HCT116 (cell line): ENCODE measurements around the gene DACT3. TPM values are rescaled to one million over a fixed set of nuclear protein-coding genes. Genes with fewer than 3 reads are reported as not detected.

Experiments
- ATAC-seq: fragments of 200-7000 bp; cut with Tn5 transposase; 2 replicates; pipeline ENCODE4 v1.9.1; 2020; ENCODE audit warnings: mild to moderate bottlenecking, moderate library complexity
- BruUV-seq: library from RNA; stranded (reverse); fragments of 400-500 nt; replicated peaks from 2 replicates; lab custom pipeline; 2021; lab: Mats Ljungman, UMichigan
- CTCF ChIA-PET: fragments of 300-600 bp; sonication (Branson Sonifier 250); formaldehyde crosslinking; loops from one replicate; lab custom pipeline; 2021; ENCODE audit warnings: antibody characterized with exemption; lab: Charles Lee
- POLR2A ChIA-PET: fragments of 300-600, 350-600 bp; sonication (Branson Sonifier 250); formaldehyde crosslinking; loops from one replicate; lab custom pipeline; 2021; ENCODE audit warnings: antibody characterized with exemption; lab: Charles Lee
- RAD21 ChIA-PET, 2 experiments: fragments of 300-600 bp; sonication (Branson Sonifier 250); formaldehyde crosslinking; loops; one replicate each; lab custom pipeline; 2023; ENCODE audit warnings: low total read pairs in 2 of 2; ENCODE audit not compliant: uncharacterized antibody in 2 of 2, unreplicated experiment in 2 of 2, low non-redundant PET in 1 of 2; lab: Charles Lee
- DNase-seq: peaks from one replicate; pipeline ENCODE4 v3.0.0-alpha.2; 2010; ENCODE audit warnings: low read depth, low spot score
- H2AFZ ChIP-seq: fragments of 200-600 bp; shearing (Covaris generic), sonication (generic); 2 replicates; pipeline ENCODE4 v1.6.1; 2017; ENCODE audit warnings: low read depth, mixed run types, mixed read lengths, antibody characterized with exemption, low read length; ENCODE audit not compliant: poor library complexity, severe bottlenecking
- H3K27ac ChIP-seq: 2 replicates; pipeline ENCODE4 v1.5.1; 2012; ENCODE audit warnings: low read depth, low read length
- H3K27me3 ChIP-seq: fragments of 200-600 bp; sonication (generic); 2 replicates; pipeline ENCODE4 v1.6.1; 2016; ENCODE audit warnings: mixed run types, low read length, mixed read lengths; ENCODE audit not compliant: insufficient read depth
- H3K36me3 ChIP-seq, 2 experiments: fragments of 200-500 bp in 1 of 2; fragments of 200-600 bp in 1 of 2; sonication (Bioruptor generic) in 1 of 2; sonication (generic) in 1 of 2; 2 replicates each; pipeline versions ENCODE4 v1.5.1 to v1.6.1; 2014 to 2016; ENCODE audit warnings: low read length in 2 of 2, inconsistent platforms in 1 of 2, mixed read lengths in 1 of 2, mixed run types in 1 of 2; ENCODE audit not compliant: insufficient read depth in 2 of 2, control insufficient read depth in 1 of 2
- H3K4me1 ChIP-seq, 2 experiments: fragments of 200-600 bp in 1 of 2; sonication (generic) in 1 of 2; 2 replicates each; pipeline versions ENCODE4 v1.5.1 to v1.6.1; 2012 to 2017; ENCODE audit warnings: low read length in 2 of 2, inconsistent platforms in 1 of 2, mild to moderate bottlenecking in 1 of 2, mixed read lengths in 1 of 2, mixed run types in 1 of 2, moderate library complexity in 1 of 2; ENCODE audit not compliant: insufficient read depth in 2 of 2, control insufficient read depth in 1 of 2
- H3K4me2 ChIP-seq: fragments of 200-600 bp; sonication (generic); 2 replicates; pipeline ENCODE4 v1.6.1; 2017; ENCODE audit warnings: mixed run types, low read length, mixed read lengths
- H3K4me3 ChIP-seq, 2 experiments: fragments of 200-600 bp in 1 of 2; sonication (generic) in 1 of 2; replicated peaks in 1 of 2; 2 replicates each; pipeline ENCODE4 v1.5.1; 2011 to 2016; ENCODE audit warnings: low read length in 2 of 2, control low read depth in 1 of 2, low read depth in 1 of 2, mild to moderate bottlenecking in 1 of 2, mixed read lengths in 1 of 2, mixed run types in 1 of 2
- H3K79me2 ChIP-seq: fragments of 200-600 bp; sonication (generic); 2 replicates; pipeline ENCODE4 v1.6.1; 2017; ENCODE audit warnings: mild to moderate bottlenecking, mixed run types, low read length, moderate library complexity, mixed read lengths; ENCODE audit not compliant: insufficient read depth
- H3K9ac ChIP-seq: fragments of 200-600 bp; sonication (generic); 2 replicates; pipeline ENCODE4 v1.6.1; 2016; ENCODE audit warnings: low read length, mixed read lengths
- H3K9me2 ChIP-seq: fragments of 200-600 bp; sonication (generic), shearing (Covaris generic); 2 replicates; pipeline ENCODE4 v1.6.1; 2017; ENCODE audit warnings: mixed run types, mild to moderate bottlenecking, moderate library complexity; ENCODE audit not compliant: insufficient read depth
- H3K9me3 ChIP-seq, 2 experiments: fragments of 200-500 bp in 1 of 2; fragments of 200-600 bp in 1 of 2; sonication (Bioruptor generic) in 1 of 2; sonication (generic) in 1 of 2; 2 replicates each; pipeline ENCODE4 v1.6.1; 2014 to 2017; ENCODE audit warnings: low read length in 2 of 2, mixed read lengths in 2 of 2, inconsistent platforms in 1 of 2, low read depth in 1 of 2, mild to moderate bottlenecking in 1 of 2, mixed run types in 1 of 2, moderate library complexity in 1 of 2; ENCODE audit not compliant: control insufficient read depth in 1 of 2, insufficient read depth in 1 of 2
- H4K20me1 ChIP-seq: fragments of 200-600 bp; sonication (generic), shearing (Covaris generic); 2 replicates; pipeline ENCODE4 v1.6.1; 2017; ENCODE audit warnings: mixed run types, mild to moderate bottlenecking, moderate library complexity; ENCODE audit not compliant: insufficient read depth
- ATF3 ChIP-seq: IDR thresholded peaks from 2 replicates; pipeline ENCODE4 v1.6.1; 2012
- CBX3 ChIP-seq: IDR thresholded peaks from 2 replicates; pipeline ENCODE4 v1.6.1; 2012; ENCODE audit warnings: low read depth
- CEBPB ChIP-seq: IDR thresholded peaks from 2 replicates; pipeline ENCODE4 v1.6.1; 2012; ENCODE audit warnings: low read depth
- EGR1 ChIP-seq: IDR thresholded peaks from 2 replicates; pipeline ENCODE4 v1.6.1; 2012; ENCODE audit warnings: low read depth
- ELF1 ChIP-seq: IDR thresholded peaks from 2 replicates; pipeline ENCODE4 v1.6.1; 2012; ENCODE audit warnings: low read depth, borderline replicate concordance
- EZH2phosphoT487 ChIP-seq: fragments of 200-600 bp; IDR thresholded peaks from 2 replicates; pipeline ENCODE4 v1.6.1; 2018; ENCODE audit warnings: antibody characterized with exemption, borderline replicate concordance
- JUND ChIP-seq: IDR thresholded peaks from 2 replicates; pipeline ENCODE4 v1.6.1; 2012
- MAX ChIP-seq: IDR thresholded peaks from 2 replicates; pipeline ENCODE4 v1.6.1; 2012
- POLR2A ChIP-seq: IDR thresholded peaks from 2 replicates; pipeline ENCODE4 v1.7.0; 2011; ENCODE audit warnings: borderline replicate concordance; ENCODE audit not compliant: insufficient read depth, insufficient read length; ENCODE audit errors: extremely low read depth
- POLR2AphosphoS5 ChIP-seq: IDR thresholded peaks from 2 replicates; pipeline ENCODE4 v1.6.1; 2011; ENCODE audit warnings: mild to moderate bottlenecking, low read depth, low read length, moderate library complexity
- RAD21 ChIP-seq: IDR thresholded peaks from 2 replicates; pipeline ENCODE4 v1.6.1; 2012; ENCODE audit warnings: low read depth, mild to moderate bottlenecking
- SP1 ChIP-seq: IDR thresholded peaks from 2 replicates; pipeline ENCODE4 v1.6.1; 2012; ENCODE audit warnings: low read depth
- SRF ChIP-seq: IDR thresholded peaks from 2 replicates; pipeline ENCODE4 v1.6.1; 2012; ENCODE audit warnings: low read depth
- TCF7L2 ChIP-seq: IDR thresholded peaks from 2 replicates; pipeline ENCODE4 v1.7.0; 2011; ENCODE audit warnings: borderline replicate concordance, inconsistent platforms; ENCODE audit not compliant: insufficient read depth, insufficient read length; ENCODE audit errors: extremely low read depth
- YY1 ChIP-seq: IDR thresholded peaks from 2 replicates; pipeline ENCODE4 v1.6.1; 2011; ENCODE audit warnings: low read length, low read depth, moderate library complexity, mild to moderate bottlenecking; ENCODE audit not compliant: insufficient replicate concordance; ENCODE audit errors: extremely low read depth
- ZBTB33 ChIP-seq: IDR thresholded peaks from 2 replicates; pipeline ENCODE4 v1.6.1; 2011; ENCODE audit warnings: mild to moderate bottlenecking, low read length, moderate library complexity; ENCODE audit not compliant: insufficient replicate concordance; ENCODE audit errors: extremely low read depth
- ZFX ChIP-seq: fragments of 450-650 bp; IDR thresholded peaks from 2 replicates; pipeline ENCODE4 v1.6.1; 2017
- ZNF274 ChIP-seq: fragments of 200-500 bp; sonication (Bioruptor generic); IDR thresholded peaks from 2 replicates; pipeline ENCODE4 v1.6.1; 2014; ENCODE audit warnings: mild to moderate bottlenecking, low read depth, low read length, inconsistent platforms
- intact Hi-C: fragments of 100-400 bp; cut with micrococcal nuclease; formaldehyde crosslinking; loops from 2 replicates; pipeline ENCODE4 v1.10.0; 2022
- total RNA-seq: library from RNA; stranded (reverse); gene quantifications from one replicate; pipeline ENCODE4 v1.2.1, GENCODE V29; 2021; ENCODE audit not compliant: unreplicated experiment

The DACT3 gene
- total RNA-seq, 1 experiment from 2014 or later: 2.0 TPM

GRCh38 chr19:46599716-46600373 lies 61.1 kb downstream of the DACT3 start:
- H3K27ac ChIP-seq: peak overlapping the region; percentile 85
- no peaks in the 10 kb centered on the region for H3K27me3 ChIP-seq
- ChIA-PET CTCF (interaction anchor here (1.3 to 4.5 kb wide), 7 partner anchors 14 to 154 kb away, joined by 4 to 15 read pairs (median 6); partner anchors contain the start of gene DACT3), POLR2A (interaction anchor here (0.8 to 1.9 kb wide), 6 partner anchors 14 to 114 kb away, joined by 3 to 8 read pairs (median 4); partner anchors contain the start of gene DACT3), RAD21 (no interaction called here)
- peak overlapping the region; percentile 98 for H3K9ac ChIP-seq
- TF ChIP-seq ZNF274 (no peak), ZFX (no peak), CBX3 (no peak), EZH2phosphoT487 (no peak), POLR2AphosphoS5 (no peak), YY1 (no peak), TCF7L2 (no peak), CEBPB (no peak), POLR2A (no peak), SRF (no peak), SP1 (no peak), ZBTB33 (no peak), ATF3 (no peak), EGR1 (no peak), ELF1 (no peak), RAD21 (no peak), JUND (no peak), MAX (no peak)
- no peaks in the 10 kb centered on the region for H3K9me3 ChIP-seq
- H3K4me1 ChIP-seq: peaks cover 18 to 38% of the 10 kb centered on the region in 2 experiments
- no peaks in the 10 kb centered on the region for H3K9me2 ChIP-seq
- H3K36me3 ChIP-seq: peaks cover 2 to 6% of the 10 kb centered on the region in 2 experiments; a peak in 2 of 4 replicates
- intact Hi-C loops: no loop called here
- no TSS peak for BruUV-seq
- DNase-seq: no peak
- H3K4me2 ChIP-seq: peak overlapping the region; percentile 98
- H3K4me3 ChIP-seq: peak overlapping the region; percentile 91 to 94
- no peaks in the 10 kb centered on the region for H4K20me1 ChIP-seq
- H2AFZ ChIP-seq: no peak overlapping the region
- ATAC-seq: peak; percentile 13; the same call in 1 of the 2 replicates
- peaks cover 37% of the 10 kb centered on the region for H3K79me2 ChIP-seq
